Calu3 (cell line): ENCODE data around the gene CAPN14. TPM values are rescaled to one million over a fixed set of nuclear protein-coding genes. Genes with fewer than 3 reads are reported as not detected.

ENCODE experiments used
- BruUV-seq: library from RNA; stranded (reverse); fragments of 400-500 nt; replicated peaks from 2 replicates; lab custom pipeline; 2021; lab: Mats Ljungman, UMichigan
- CTCF ChIA-PET: fragments of 300-600 bp; sonication (Branson Sonifier 250); formaldehyde crosslinking; loops from one replicate; lab custom pipeline; 2022; ENCODE audit warnings: antibody characterized with exemption; lab: Charles Lee
- DNase-seq: peaks from one replicate; pipeline ENCODE4 v3.0.0; 2022
- H3K27ac Mint-ChIP-seq: one replicate; pipeline ENCODE4 v1.8.0; 2022; ENCODE audit warnings: mixed read lengths; ENCODE audit not compliant: unreplicated experiment
- H3K27me3 Mint-ChIP-seq: one replicate; pipeline ENCODE4 v1.8.0; 2022; ENCODE audit warnings: mixed read lengths; ENCODE audit not compliant: unreplicated experiment
- H3K36me3 Mint-ChIP-seq: one replicate; pipeline ENCODE4 v1.8.0; 2022; ENCODE audit warnings: mild to moderate bottlenecking, moderate library complexity, mixed read lengths; ENCODE audit not compliant: insufficient read depth, unreplicated experiment
- H3K4me1 Mint-ChIP-seq: one replicate; pipeline ENCODE4 v1.8.0; 2022; ENCODE audit warnings: mild to moderate bottlenecking, low read depth, mixed read lengths; ENCODE audit not compliant: unreplicated experiment
- H3K4me3 Mint-ChIP-seq: one replicate; pipeline ENCODE4 v1.8.0; 2022; ENCODE audit warnings: mild to moderate bottlenecking, low read depth, moderate library complexity, mixed read lengths; ENCODE audit not compliant: unreplicated experiment
- H3K9me3 Mint-ChIP-seq: one replicate; pipeline ENCODE4 v1.8.0; 2022; ENCODE audit warnings: low read depth, mixed read lengths; ENCODE audit not compliant: unreplicated experiment
- intact Hi-C: fragments of 100-400 bp; cut with micrococcal nuclease; formaldehyde crosslinking; loops from one replicate; pipeline ENCODE4 v1.10.0; 2022; ENCODE audit not compliant: unreplicated experiment
- total RNA-seq: library from RNA; stranded (reverse); gene quantifications from 2 replicates; pipeline ENCODE4 v1.2.3, GENCODE V29; 2022
- TF ChIP-seq, protein P1 (sequence below): fragments of 200-600 bp; IDR thresholded peaks from one replicate; pipeline ENCODE4 v1.8.0; 2022; ENCODE audit warnings: antibody characterized with exemption; ENCODE audit not compliant: unreplicated experiment

The CAPN14 gene
- total RNA-seq, 1 experiment from 2014 or later, result 0.35 TPM

DNA sequence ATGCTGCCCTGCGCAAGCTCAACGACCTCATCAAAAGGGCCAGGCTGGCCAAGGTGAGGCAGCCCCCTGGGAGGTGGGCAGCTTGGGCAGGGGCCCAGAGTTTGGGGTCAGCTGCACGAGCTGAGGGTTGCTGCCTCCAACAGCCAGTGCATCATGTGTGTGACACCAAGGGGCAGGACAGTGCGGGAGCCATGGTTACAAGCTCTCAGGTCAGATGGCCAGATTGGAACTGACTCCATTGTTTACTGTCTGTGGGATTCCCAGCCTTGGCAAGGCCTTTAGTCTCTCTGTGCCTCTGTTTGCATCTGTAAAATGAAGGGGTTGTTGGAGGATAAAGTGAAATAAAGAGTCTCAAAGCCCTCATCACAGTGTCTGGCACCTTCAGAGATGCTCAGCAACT is 43.6 kb upstream of the CAPN14 start:
- Mint-ChIP-seq H3K36me3 (no peaks in the 10 kb centered on the region), H3K4me3 (no peak overlapping the region)
- BruUV-seq, result no TSS peak

DNA sequence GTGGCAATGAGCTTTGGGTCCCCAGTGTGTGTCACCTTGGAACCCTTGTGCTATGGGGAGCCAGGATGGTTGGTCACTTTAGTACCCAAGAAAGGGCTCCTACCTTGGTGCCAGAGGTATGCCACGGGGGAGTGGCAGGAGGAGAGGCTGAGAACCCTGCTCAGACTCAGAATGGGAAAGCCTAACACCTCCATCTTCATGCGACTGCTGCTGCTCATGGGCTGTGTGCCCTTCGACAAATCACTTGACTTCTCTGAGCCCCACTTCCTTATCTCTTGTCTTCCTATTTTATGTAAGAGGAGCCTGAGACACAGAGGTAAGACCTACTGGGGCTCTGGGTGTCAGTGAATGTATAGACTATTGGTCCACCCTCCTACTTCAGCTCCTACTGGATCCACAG is 41.8 kb upstream of the CAPN14 start:
- BruUV-seq, result no TSS peak
- Mint-ChIP-seq H3K27me3 (no peaks in the 10 kb centered on the region), H3K4me3 (no peak overlapping the region), H3K4me1 (no peaks in the 10 kb centered on the region), H3K9me3 (no peaks in the 10 kb centered on the region), H3K27ac (no peak overlapping the region), H3K36me3 (no peaks in the 10 kb centered on the region)
- intact Hi-C loops, result no loop called here
- DNase-seq, result no peak
- CTCF ChIA-PET, result interaction anchor here (0.6 kb wide), 1 partner anchor 953 kb away, joined by 6 read pairs; no protein-coding TSS in a partner anchor
- TF ChIP-seq, protein P1, sequence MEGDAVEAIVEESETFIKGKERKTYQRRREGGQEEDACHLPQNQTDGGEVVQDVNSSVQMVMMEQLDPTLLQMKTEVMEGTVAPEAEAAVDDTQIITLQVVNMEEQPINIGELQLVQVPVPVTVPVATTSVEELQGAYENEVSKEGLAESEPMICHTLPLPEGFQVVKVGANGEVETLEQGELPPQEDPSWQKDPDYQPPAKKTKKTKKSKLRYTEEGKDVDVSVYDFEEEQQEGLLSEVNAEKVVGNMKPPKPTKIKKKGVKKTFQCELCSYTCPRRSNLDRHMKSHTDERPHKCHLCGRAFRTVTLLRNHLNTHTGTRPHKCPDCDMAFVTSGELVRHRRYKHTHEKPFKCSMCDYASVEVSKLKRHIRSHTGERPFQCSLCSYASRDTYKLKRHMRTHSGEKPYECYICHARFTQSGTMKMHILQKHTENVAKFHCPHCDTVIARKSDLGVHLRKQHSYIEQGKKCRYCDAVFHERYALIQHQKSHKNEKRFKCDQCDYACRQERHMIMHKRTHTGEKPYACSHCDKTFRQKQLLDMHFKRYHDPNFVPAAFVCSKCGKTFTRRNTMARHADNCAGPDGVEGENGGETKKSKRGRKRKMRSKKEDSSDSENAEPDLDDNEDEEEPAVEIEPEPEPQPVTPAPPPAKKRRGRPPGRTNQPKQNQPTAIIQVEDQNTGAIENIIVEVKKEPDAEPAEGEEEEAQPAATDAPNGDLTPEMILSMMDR, result no peak

More for the DNA sequence above, 43.6 kb upstream of the CAPN14 start:
- TF ChIP-seq, protein P1, result no peak
- no peaks in the 10 kb centered on the region for H3K9me3 Mint-ChIP-seq
- no peaks in the 10 kb centered on the region for H3K27me3 Mint-ChIP-seq
- intact Hi-C loops, result no loop called here
- H3K27ac Mint-ChIP-seq, result no peak overlapping the region
- no peak for DNase-seq
- H3K4me1 Mint-ChIP-seq, result no peaks in the 10 kb centered on the region
- CTCF ChIA-PET, result interaction anchor here (0.7 kb wide), 1 partner anchor 264 kb away, joined by 3 read pairs; no protein-coding TSS in a partner anchor

DNA sequence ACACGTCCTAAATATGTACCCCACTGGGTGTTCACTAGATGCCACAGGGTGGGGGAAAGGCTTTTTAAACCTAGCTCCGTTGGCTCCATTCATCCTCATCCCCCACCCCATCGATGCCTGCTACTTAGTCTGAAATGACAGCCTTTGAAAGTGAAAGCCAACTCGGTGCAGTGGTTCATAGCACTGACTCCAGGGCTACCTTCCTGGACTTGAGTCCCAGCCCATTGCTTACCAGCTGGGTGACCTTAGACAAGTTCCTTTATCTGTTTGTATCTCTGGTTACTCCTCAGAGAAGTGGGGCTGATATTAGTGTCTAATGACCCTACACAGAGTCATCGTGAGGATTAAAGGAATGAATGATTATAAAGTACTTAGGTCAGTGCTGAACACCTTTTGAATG is 41.0 kb upstream of the CAPN14 start:
- intact Hi-C loops, result no loop called here
- Mint-ChIP-seq H3K9me3 (no peaks in the 10 kb centered on the region), H3K27me3 (no peaks in the 10 kb centered on the region), H3K4me1 (no peaks in the 10 kb centered on the region), H3K4me3 (no peak overlapping the region), H3K27ac (no peak overlapping the region), H3K36me3 (no peaks in the 10 kb centered on the region)
- no peak for DNase-seq
- BruUV-seq, result no TSS peak
- CTCF ChIA-PET, result interaction anchor here (0.6 kb wide), 2 partner anchors 954 to 1658 kb away, joined by 4 to 6 read pairs; no protein-coding TSS in a partner anchor
- TF ChIP-seq, protein P1, result no peak

DNA sequence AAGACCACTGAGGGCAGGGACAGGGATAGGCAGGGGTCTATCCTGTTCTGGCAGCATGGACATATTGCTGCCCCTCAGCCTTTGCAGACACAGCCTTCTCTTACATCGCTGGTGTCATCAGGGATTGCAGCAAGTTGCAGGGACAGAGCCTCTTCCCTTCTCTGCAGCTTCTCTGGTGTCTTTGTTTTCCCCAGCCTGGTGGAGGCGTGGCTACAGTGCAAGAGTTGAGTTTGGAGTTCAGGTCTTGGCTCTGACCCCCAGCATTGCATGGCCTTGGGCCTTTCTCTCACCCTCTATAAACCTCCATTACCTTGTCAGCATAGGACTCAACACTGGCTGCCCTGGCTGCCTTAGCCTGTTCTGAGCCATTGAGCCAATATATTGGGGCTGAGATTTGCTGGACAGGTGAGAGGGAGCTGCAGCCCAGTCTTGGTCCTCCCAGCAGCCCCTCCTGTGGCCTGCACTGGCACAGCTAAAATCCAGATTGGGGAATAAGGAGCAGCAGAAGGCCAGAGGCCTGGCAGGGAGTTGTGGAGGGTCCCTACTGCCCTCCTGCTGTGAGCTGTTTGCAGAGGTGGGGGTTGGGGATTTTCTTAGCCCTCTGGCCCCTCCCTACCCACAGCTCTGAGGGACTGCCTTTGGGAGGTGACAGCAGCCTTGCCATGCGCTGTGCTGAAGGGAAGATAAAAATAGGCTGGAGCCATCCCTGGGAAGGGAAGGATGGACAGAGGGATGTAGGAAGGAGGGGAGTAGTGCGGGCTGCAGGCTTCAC is 39.5 kb upstream of the CAPN14 start:
- no peak overlapping the region for H3K27ac Mint-ChIP-seq
- CTCF ChIA-PET, result interaction anchor here (0.7 kb wide), 1 partner anchor 23 kb away, joined by 5 read pairs; the partner anchor contains the start of gene EHD3

More for the DNA sequence above, 39.5 kb upstream of the CAPN14 start:
- H3K4me1 Mint-ChIP-seq, result no peaks in the 10 kb centered on the region
- no peaks in the 10 kb centered on the region for H3K36me3 Mint-ChIP-seq
- TF ChIP-seq, protein P1, result no peak
- DNase-seq, result no peak
- intact Hi-C loops, result no loop called here
- BruUV-seq, result no TSS peak
- no peaks in the 10 kb centered on the region for H3K9me3 Mint-ChIP-seq
- no peaks in the 10 kb centered on the region for H3K27me3 Mint-ChIP-seq
- H3K4me3 Mint-ChIP-seq, result no peak overlapping the region
